Hepatocyte (in vitro differentiated cells): ENCODE results near the gene HESX1. TPM values are rescaled to one million over a fixed set of nuclear protein-coding genes. Genes with fewer than 3 reads are reported as not detected.
A peak's percentile ranks its signal among the peaks of the same experiment; 100 is the strongest.

Source experiments
- DNase-seq: peaks from one replicate; pipeline ENCODE4 v3.0.0-alpha.2; 2016; ENCODE audit warnings: low spot score
- H2AFZ ChIP-seq: fragments of 200-600 bp; sonication (generic); 2 replicates; pipeline ENCODE4 v1.6.0; 2016; ENCODE audit warnings: antibody characterized with exemption, mild to moderate bottlenecking
- H3K27ac ChIP-seq: fragments of 200-600 bp; sonication (generic); 2 replicates; pipeline ENCODE4 v1.5.1; 2016; ENCODE audit warnings: mild to moderate bottlenecking
- H3K27me3 ChIP-seq: fragments of 200-600 bp; sonication (generic); 2 replicates; pipeline ENCODE4 v1.6.1; 2016
- H3K36me3 ChIP-seq: fragments of 200-600 bp; sonication (generic); replicated peaks from 2 replicates; pipeline ENCODE4 v1.5.1; 2016; ENCODE audit warnings: low read depth; ENCODE audit not compliant: insufficient read depth
- H3K4me1 ChIP-seq: fragments of 200-600 bp; sonication (generic); 2 replicates; pipeline ENCODE4 v1.5.1; 2016; ENCODE audit warnings: mild to moderate bottlenecking, moderate library complexity; ENCODE audit not compliant: insufficient read depth
- H3K4me2 ChIP-seq: fragments of 200-600 bp; sonication (generic); 2 replicates; pipeline ENCODE4 v1.6.0; 2016
- H3K4me3 ChIP-seq: fragments of 200-600 bp; sonication (generic); 2 replicates; pipeline ENCODE4 v1.5.1; 2016; ENCODE audit warnings: mild to moderate bottlenecking
- H3K79me2 ChIP-seq: fragments of 200-600 bp; sonication (generic); 2 replicates; pipeline ENCODE4 v1.6.0; 2017; ENCODE audit warnings: mild to moderate bottlenecking
- H3K9me2 ChIP-seq: fragments of 200-600 bp; sonication (generic); replicated peaks from 2 replicates; pipeline ENCODE4 v1.6.0; 2017; ENCODE audit warnings: mild to moderate bottlenecking; ENCODE audit not compliant: insufficient read depth
- H3K9me3 ChIP-seq: fragments of 200-600 bp; sonication (generic); 2 replicates; pipeline ENCODE4 v1.5.1; 2016; ENCODE audit warnings: low read depth, mild to moderate bottlenecking
- H4K20me1 ChIP-seq: fragments of 200-600 bp; sonication (generic); 2 replicates; pipeline ENCODE4 v1.6.0; 2016; ENCODE audit warnings: mild to moderate bottlenecking; ENCODE audit not compliant: insufficient read depth, poor library complexity, severe bottlenecking
- EZH2 ChIP-seq: fragments of 200-600 bp; sonication (generic); IDR thresholded peaks from 2 replicates; pipeline ENCODE4 v1.6.1; 2016; ENCODE audit warnings: antibody characterized with exemption, mild to moderate bottlenecking, borderline replicate concordance
- EZH2phosphoT487 ChIP-seq: fragments of 200-600 bp; sonication (generic); IDR thresholded peaks from one replicate; pipeline ENCODE4 v1.6.1; 2018; ENCODE audit warnings: antibody characterized with exemption, mild to moderate bottlenecking, low read depth, moderate library complexity; ENCODE audit not compliant: unreplicated experiment, severe bottlenecking
- WGBS: methylation state at CpG from one replicate; pipeline ENCODE4 v1.1.6; 2016; ENCODE audit warnings: low lambda C conversion rate; ENCODE audit errors: missing lambda C conversion rate; 5-methylcytosine and 5-hydroxymethylcytosine counted together
- polyA plus RNA-seq: library from polyadenylated mRNA; unstranded; fragments of >200 nt; fragmentation: Nextera tagmentation; extraction: Ambion mirVana; gene quantifications from 2 replicates; pipeline ENCODE4 v1.2.1, GENCODE V29; 2016
- total RNA-seq: library from RNA; depleted of rRNA; stranded (reverse); fragments of >200 nt; gene quantifications from 2 replicates; pipeline ENCODE4 v1.2.3, GENCODE V29; 2014
- TF ChIP-seq, protein P1 (sequence below): fragments of 200-600 bp; sonication (generic); IDR thresholded peaks from 2 replicates; pipeline ENCODE4 v1.5.1; 2016; ENCODE audit warnings: antibody characterized with exemption, mild to moderate bottlenecking; ENCODE audit not compliant: poor library complexity

The HESX1 gene
- total and polyA plus RNA-seq, 2 experiments from 2014 or later, result 0.85 to 1.3 TPM

GRCh38 chr3:57164657-57165573 is 34.9 kb downstream of the HESX1 start, which contains the start of gene IL17RD:
Gene IL17RD, minus strand, starts transcription at chr3:57165353. Its CDS starts 67 bp downstream, at chr3:57165286.
- 2% methylated on average over 61 of the region's 98 CpGs for WGBS
- Histone ChIP-seq H4K20me1 (no peaks in the 10 kb centered on the region), H3K27ac (peak within 1 kb of the TSS; percentile 37), H3K36me3 (no peaks in the 10 kb centered on the region), H2AFZ (peak within 1 kb of the TSS; percentile 91), H3K9me2 (no peaks in the 10 kb centered on the region), H3K4me3 (peak within 1 kb of the TSS; percentile 97), H3K27me3 (peaks cover 3% of the 10 kb centered on the region), H3K4me1 (peaks cover 19% of the 10 kb centered on the region), H3K4me2 (peak within 1 kb of the TSS; percentile 100), H3K9me3 (no peaks in the 10 kb centered on the region), H3K79me2 (peaks cover 9% of the 10 kb centered on the region)
- no peak for TF ChIP-seq EZH2phosphoT487
- TF ChIP-seq EZH2, result no peak
- TF ChIP-seq, protein P1, sequence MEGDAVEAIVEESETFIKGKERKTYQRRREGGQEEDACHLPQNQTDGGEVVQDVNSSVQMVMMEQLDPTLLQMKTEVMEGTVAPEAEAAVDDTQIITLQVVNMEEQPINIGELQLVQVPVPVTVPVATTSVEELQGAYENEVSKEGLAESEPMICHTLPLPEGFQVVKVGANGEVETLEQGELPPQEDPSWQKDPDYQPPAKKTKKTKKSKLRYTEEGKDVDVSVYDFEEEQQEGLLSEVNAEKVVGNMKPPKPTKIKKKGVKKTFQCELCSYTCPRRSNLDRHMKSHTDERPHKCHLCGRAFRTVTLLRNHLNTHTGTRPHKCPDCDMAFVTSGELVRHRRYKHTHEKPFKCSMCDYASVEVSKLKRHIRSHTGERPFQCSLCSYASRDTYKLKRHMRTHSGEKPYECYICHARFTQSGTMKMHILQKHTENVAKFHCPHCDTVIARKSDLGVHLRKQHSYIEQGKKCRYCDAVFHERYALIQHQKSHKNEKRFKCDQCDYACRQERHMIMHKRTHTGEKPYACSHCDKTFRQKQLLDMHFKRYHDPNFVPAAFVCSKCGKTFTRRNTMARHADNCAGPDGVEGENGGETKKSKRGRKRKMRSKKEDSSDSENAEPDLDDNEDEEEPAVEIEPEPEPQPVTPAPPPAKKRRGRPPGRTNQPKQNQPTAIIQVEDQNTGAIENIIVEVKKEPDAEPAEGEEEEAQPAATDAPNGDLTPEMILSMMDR, result no peak
- DNase-seq, result peak; percentile 95

DNA sequence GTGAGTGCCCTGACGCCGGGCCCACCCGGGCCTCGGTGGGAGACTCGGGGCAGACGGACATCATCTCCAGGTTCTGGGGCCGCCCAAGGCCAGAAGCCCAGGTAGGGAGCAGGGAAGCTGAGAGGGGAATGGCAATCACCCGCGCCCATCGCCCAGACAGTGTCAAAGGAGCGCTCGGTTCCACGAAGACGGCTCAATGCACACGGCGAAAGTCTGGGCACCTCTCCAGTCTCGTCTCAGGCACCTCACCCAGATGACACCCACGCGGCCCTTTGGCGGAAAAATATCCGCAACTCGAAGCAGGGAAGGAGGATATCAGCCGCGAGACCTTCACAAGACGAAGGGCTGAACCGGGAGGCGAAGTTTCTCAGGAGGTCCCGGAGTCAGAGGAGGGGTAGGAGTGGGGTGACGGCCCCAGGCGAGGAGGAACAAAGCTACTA is 35.5 kb downstream of the HESX1 start:
- peaks cover 25% of the 10 kb centered on the region for H3K4me1 ChIP-seq
- TF ChIP-seq EZH2phosphoT487 (no peak), EZH2 (no peak)
- TF ChIP-seq, protein P1, result no peak
- H3K4me2 ChIP-seq, result peak overlapping the region; percentile 100
- no peaks in the 10 kb centered on the region for H4K20me1 ChIP-seq
- peak overlapping the region; percentile 91 for H2AFZ ChIP-seq
- H3K36me3 ChIP-seq, result no peaks in the 10 kb centered on the region
- H3K27ac ChIP-seq, result peak overlapping the region; percentile 37
- peaks cover 3% of the 10 kb centered on the region for H3K27me3 ChIP-seq
- peak; percentile 52 for DNase-seq
- H3K79me2 ChIP-seq, result peaks cover 9% of the 10 kb centered on the region
- 6% methylated on average over 30 of the region's 30 CpGs for WGBS
- no peaks in the 10 kb centered on the region for H3K9me3 ChIP-seq
- peak overlapping the region; percentile 97 for H3K4me3 ChIP-seq
- no peaks in the 10 kb centered on the region for H3K9me2 ChIP-seq

- H3K4me3 ChIP-seq, result peak overlapping the region; percentile 97
- peaks cover 3% of the 10 kb centered on the region for H3K27me3 ChIP-seq
- H3K36me3 ChIP-seq, result no peaks in the 10 kb centered on the region
- peaks cover 28% of the 10 kb centered on the region for H3K4me1 ChIP-seq
- WGBS, result 41% methylated on average over 5 of the region's 8 CpGs
- peaks cover 9% of the 10 kb centered on the region for H3K79me2 ChIP-seq
- peak overlapping the region; percentile 91 for H2AFZ ChIP-seq
- TF ChIP-seq EZH2phosphoT487, result no peak
- TF ChIP-seq EZH2, result no peak
- TF ChIP-seq, protein P1, result no peak
- DNase-seq, result no peak
- no peaks in the 10 kb centered on the region for H3K9me2 ChIP-seq
- no peaks in the 10 kb centered on the region for H3K9me3 ChIP-seq
- H3K4me2 ChIP-seq, result peak overlapping the region; percentile 100
- no peak overlapping the region for H3K27ac ChIP-seq
- H4K20me1 ChIP-seq, result no peaks in the 10 kb centered on the region
These were observed 36.0 kb downstream of the HESX1 start for GRCh38 chr3:57163751-57164150.
